GM19035 (cell line): Measurements from ENCODE around the gene PNPLA8.
"Not testable (repeated sequence)": the region's sequence is repeated elsewhere in the genome, so short reads cannot be mapped to it uniquely, and the experiment has no call there.

ENCODE experiments used
- ATAC-seq: cut with Tn5 transposase; IDR thresholded peaks from one replicate; pipeline ENCODE4 v1.9.1; 2021; ENCODE audit not compliant: unreplicated experiment

The PNPLA8 gene, protein sequence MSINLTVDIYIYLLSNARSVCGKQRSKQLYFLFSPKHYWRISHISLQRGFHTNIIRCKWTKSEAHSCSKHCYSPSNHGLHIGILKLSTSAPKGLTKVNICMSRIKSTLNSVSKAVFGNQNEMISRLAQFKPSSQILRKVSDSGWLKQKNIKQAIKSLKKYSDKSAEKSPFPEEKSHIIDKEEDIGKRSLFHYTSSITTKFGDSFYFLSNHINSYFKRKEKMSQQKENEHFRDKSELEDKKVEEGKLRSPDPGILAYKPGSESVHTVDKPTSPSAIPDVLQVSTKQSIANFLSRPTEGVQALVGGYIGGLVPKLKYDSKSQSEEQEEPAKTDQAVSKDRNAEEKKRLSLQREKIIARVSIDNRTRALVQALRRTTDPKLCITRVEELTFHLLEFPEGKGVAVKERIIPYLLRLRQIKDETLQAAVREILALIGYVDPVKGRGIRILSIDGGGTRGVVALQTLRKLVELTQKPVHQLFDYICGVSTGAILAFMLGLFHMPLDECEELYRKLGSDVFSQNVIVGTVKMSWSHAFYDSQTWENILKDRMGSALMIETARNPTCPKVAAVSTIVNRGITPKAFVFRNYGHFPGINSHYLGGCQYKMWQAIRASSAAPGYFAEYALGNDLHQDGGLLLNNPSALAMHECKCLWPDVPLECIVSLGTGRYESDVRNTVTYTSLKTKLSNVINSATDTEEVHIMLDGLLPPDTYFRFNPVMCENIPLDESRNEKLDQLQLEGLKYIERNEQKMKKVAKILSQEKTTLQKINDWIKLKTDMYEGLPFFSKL

DNA sequence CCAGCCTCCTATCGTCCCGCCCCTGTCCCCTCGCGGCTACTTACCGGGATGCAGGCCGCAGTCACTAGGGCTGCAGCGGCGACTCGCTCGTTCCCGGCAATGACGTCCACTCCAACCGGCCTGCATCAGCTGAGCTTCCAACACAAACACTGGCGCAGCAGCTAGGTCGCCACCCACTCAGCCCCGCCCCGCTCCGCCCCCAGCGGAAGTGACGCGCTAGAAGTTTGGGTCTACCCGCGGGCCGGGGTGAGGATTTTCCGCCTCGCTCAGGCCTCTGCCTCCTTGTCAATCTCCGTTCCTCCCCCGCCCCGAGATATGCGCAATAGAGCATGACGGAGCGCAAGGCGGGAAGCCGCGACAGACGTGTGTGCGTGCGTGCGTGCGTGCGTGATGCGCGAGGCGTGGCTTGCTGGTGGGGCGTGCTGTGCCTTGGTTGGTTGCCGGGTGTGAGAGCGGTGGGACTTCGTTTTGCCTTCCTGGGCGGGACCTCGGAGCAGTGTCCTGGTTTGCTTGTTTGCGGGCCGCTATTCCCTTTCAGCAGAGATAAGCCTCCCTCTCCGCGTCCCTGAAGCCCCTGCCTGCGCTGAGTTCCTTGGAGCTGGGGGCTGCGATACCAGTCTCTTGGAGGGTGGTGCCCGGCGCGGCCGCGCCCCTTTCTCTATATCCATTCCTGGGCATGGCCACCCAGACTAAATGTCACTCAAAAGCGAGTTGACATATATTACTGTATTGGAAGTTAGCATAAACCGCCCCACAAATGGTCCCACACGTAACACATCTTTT is at the start of gene PNPLA8:
Gene PNPLA8, minus strand, starts transcription at position 151 of the 783 bp plus-strand sequence. CDS start 10,644 bp downstream, outside the sequence.
- peak; percentile 94 for ATAC-seq

DNA sequence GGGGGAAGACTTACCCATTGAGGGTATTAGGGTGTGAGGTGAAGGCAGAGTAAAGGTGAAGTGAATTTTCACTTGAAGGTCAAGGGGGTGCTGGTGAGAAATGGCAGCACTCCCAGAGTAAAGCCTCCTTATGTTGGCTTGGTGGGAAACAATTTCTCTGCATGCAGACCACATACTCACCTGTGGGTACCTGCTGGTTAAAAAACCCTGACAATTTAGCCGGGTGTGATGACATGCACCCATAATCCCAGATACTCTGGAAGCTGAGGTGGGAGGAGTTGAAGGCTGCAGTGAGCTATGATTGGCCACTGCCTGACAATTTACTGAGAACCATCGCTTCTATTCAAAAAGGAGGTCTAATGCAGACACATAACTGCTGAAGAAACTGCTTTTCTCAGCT is 49.2 kb upstream of the PNPLA8 start:
- no peak for ATAC-seq

DNA sequence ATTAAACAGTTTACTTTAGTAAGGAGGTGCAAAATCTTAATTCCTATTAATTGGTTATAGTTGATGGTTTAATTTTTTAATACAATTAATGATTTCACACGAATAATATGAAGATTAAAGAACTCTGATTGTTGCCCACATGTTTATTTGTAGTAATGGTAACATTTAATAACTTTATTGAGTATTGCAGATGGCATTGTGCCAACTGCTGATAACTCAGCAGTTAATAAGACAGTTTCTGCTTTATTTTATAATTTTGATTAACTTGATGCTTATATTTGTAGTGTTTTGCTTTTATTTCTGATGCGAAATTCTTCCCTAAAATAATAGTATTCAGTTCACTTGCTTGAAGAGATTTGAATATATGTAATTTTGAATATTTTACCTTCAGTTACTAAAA is 46.5 kb upstream of the PNPLA8 start:
- ATAC-seq: no peak

DNA sequence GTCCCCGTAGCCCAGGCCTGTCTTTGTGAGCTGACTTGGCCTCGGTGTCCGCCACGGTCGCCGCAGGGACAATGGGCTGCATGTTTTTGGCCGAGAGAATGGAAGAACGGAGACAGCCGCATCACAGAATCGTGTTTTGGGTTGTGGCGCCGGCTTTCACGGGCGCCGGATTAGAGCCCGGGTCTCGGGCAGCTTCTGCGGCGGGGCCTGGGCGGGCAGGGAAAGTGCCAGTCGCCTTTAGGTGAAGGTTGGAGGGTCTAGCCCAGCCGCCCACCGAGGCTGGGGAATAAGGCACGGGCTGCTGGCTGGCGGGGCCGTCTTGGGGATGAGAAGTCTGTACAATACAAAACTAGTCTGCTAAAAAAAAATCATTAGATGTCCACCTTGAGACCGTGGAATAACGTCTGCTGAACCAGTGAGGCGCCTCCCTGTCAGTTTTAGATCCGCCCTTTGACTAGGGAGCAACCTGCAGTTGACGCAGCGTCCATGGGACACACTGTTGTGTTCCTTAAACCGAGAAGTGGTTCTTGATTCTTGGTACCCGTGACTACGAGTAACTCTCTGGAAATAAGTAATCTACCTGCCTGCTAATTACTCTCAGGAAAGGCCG is 44.3 kb upstream of the PNPLA8 start:
- ATAC-seq: peak; percentile 24

DNA sequence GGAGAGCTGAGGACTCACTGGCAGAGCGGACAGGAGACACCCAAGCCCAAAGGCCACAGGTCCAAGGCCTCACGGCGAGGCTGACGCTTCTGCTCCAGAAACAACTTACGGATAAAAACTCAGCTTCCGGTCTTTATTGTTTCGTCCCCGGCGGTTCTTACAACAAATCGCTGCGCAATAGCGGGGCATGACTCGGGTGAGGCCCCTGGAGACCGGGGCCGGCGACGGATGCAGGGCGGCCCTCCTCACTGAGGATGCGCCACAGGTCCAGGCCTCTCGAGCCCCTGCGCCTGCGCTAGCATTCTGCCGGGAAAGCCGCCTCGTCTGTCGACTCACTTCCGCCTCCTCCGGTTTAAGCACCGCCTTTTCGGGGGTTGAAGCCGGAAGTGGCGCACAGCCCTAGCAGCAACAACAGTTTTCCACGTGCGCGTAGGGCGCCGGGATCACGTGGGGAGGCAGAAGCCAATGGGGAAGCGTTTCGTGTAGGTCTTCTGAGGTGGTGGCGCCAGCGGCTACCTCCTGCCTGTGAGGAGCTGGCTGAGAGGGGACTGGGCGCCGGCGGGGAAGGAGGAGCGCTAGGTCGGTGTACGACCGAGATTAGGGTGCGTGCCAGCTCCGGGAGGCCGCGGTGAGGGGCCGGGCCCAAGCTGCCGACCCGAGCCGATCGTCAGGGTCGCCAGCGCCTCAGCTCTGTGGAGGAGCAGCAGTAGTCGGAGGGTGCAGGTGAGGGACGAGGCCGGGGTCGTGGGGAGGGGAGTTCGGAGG is 43.6 kb upstream of the PNPLA8 start, which contains the start of the genes DNAJB9 and THAP5:
Gene DNAJB9, plus strand, starts transcription at position 494 of the 765 bp plus-strand sequence. CDS start 1,853 bp downstream, outside the sequence.
Gene THAP5, minus strand, starts transcription at position 326 of the 765 bp plus-strand sequence. Its CDS starts 137 bp downstream, at position 189.
- peak; percentile 95 for ATAC-seq

DNA sequence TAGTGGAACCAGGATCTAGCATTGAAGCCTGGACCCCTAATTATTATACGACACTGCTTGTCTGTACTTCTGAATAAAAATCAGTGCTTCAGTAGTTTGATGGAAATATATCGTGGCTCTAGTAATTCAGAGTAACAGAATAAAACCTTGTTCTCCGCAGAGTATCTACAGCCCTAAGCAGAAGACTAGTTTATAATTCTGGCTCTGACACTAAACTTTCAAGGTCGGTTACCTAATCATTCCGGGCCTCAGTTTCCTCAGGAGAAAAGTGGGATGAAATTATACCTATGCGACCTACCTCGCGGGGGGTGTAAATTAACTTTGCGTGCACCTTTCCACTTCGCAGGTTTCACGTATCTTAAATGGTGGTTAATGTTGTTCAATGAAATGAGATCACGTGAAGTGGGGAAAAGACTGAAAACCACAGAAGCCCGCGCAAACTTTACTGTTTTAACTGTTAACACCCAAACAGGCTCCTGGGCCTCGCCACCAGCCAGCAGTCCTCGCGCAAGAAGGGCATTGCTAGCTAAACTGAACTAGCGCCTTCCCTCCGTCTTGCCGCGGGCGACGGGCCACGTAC is 43.0 kb upstream of the PNPLA8 start:
- no peak for ATAC-seq

DNA sequence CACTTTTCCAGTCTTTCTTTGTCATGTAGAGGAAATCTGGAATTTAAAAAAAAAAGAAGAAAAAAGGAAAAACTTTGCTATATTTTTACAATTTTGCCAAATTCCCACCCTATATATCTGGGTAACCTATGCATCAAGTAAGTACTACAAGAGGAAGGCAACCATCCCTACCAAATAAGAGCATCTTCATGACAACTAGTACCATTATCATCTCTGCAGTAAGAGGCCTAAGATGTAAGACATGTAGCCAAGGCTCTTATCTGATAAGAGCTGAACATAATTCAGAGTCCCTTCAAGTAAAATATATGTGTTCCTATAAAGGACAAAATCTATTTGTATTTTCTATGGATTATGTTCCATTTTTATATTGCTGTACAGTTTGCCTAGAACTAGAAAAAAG is 40.1 kb upstream of the PNPLA8 start:
- no peak for ATAC-seq

DNA sequence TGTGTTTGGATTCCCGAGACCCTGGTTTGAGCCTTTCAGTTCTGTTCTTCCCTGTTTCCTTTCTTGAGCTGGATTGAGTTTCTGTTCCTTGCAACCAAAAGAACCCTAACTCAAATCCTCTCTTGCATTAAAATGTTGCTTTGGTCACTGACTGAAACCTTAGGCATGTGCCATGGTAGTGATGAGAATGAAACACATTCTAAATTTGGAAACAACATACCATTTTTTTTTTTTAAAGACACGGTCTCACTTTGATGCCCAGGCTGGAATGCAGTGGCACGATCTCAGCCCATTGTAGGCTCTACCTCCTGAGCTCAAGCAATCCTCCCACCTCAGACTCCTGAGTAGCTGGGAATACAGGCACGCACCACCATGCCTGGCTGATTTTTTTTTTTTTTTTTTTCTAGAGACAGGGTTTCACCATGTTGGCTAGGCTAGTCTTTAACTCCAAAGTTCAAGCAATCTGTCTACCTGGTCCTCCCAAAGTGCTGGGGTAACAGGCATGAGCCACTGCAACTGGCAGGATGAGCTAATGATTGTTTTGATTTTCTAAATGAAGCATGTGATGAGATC is 35.2 kb upstream of the PNPLA8 start:
- ATAC-seq: no peak

DNA sequence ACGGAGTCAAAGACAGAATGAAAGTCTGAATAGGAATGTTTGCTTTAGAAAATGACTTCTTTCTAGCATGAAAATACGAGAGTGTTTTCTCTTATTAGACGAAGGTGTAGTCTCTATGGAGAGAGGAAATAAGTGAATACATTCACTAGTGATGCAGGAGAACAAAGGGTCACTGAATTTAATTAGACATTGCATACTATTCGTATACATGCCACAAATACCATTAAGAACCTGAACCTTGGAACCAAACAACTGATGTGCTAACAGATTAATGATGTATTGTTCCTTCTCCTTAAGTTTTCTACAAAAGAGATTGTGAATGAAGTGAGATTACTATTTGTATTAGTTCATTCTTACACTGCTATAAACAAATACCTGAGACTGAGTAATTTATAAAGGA is 33.3 kb upstream of the PNPLA8 start:
- ATAC-seq: no peak

DNA sequence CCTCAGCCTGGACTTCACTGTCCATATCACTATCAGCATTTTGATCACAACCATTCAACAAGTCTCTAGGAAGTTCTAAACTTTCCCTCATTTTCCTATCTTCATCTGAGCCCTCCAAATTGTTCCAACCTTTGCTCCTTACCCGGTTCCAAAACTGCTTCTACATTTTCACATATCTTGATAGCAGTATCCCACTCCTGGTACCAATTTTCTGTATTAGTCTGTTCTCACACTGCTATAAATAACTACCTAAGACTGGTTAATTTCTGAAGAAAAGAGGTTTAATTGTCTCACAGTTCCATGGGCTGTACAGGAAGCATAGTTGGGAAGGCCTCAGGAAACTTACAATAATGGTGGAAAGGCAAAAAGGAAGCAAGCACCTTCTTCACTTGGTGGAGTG is 31.7 kb upstream of the PNPLA8 start:
- ATAC-seq: no peak

DNA sequence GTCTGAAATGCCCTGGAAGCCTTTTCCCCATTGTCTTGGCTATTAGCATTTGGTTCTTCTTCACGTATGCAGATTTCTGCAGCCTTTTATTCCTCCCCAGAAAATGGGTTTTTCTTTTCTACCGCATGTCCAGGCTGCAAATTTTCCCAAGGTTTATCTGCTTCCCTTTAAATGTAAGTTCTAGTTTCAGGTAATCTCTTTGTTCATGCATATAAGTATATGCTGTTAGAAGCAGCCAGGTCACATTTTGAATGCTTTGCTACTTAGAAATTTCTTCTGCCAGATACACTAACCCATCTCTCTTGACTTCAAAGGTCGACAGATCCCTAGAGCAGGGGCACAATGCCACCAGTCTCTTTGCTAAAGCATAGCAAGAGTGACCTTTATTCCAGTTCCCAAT is 31.3 kb upstream of the PNPLA8 start:
- no peak for ATAC-seq

DNA sequence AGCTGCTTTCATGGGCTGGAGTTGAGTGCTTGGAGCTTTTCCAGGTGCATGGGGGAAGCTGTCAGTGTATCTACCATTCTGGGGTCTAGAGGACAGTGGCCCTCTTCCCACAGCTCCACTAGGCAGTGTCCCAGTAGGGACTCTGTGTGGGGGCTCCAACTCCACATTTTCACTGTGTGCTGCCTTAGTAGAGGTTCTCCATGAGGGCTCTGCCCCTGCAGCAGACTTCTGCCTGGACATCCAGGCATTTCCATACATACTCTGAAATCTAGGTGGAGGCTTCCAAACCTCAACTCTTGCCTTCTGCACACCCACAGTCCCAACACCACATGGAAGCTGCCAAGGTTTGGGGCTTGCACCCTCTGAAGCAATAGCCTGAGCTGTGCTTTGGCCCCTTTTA is 30.7 kb upstream of the PNPLA8 start:
- not testable (repeated sequence) for ATAC-seq

DNA sequence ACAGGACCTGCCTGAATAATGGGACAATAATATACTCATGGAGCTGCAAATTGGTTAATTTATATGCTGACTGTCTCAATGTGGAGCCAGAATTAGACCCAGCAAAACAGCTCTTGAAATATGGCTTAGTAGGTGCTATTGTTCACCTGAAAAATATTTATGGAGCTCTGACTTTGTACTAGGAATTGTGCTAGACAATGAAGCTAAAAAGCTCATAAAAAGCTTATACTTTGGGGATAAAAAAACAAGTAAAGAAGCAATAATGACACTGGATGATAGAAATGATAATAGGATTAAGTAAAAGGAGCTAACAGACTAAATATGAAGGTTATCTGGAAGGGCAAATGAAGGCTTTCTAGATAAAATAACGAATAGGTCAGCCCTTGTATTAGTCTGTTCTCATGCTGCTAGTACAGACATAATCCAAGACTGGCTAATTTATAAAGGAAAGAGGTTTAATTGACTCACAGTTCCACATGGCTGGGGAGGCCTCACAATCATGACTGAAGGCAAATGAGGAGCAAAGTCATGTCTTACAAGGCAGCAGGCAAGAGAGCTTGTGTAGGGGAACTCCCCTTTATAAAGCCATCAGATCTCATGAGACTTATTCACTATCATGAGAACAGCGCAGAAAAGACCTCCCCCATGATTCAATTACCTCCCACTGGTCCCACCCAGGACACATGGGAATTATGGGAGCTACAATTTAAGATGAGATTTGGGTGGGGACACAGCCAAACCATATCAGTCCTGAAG is 22.4 kb upstream of the PNPLA8 start:
- ATAC-seq: not testable (repeated sequence)

DNA sequence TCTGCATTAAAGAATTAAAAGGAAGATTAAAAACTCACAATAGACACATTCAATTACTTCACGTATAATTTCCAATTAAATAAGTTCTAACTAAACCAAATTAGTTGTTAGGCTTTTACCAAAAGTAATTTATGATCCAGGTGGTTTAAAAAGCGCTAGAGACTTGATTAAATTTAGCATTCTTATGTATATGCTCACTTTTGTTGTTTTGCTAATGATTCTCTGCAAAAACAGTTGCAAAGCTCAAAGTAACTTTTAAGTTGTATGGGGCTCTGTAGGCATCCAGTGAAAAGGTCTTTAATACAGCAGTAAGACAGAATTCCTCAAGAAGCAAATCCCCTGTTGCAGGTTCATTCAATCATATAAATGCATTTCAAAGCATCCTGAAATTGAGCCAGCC is 15.5 kb upstream of the PNPLA8 start:
- ATAC-seq: no peak

DNA sequence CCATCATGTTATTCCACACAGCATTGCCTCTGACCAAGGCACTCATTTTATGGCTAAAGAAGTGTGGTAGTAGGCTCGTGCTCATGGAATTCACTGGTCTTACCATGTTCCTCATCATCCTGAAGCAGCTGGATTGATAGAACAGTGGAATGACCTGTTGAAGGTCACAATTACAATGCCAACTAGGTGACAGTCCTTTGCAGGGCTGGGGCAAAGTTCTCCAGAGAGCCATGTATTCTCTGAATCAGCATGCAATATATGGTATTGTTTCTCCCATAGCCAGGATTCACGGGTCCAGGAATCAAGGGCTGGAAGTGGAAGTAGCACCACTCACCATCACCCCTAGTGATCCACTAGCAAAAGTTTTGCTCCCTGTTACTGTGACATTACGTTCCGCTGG is 12.8 kb upstream of the PNPLA8 start:
- not testable (repeated sequence) for ATAC-seq

DNA sequence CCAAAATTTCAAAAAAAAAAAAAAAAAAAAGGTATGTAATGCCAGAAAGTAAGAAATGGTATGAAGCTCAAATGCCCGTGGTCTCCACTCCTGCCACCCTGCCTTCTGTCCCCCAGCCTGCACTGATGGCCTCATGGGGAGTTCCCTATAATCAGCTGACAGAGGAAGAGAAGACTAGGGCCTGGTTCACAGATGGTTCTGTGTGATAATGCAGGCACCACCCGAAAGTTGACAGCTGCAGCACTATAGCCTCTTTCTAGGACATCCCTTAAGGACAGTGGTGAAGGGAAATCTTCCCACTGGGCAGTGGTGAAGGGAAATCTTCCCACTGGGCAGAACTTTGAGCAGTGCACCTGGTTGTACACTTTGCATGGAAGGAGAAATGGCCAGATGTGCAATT is 12.3 kb upstream of the PNPLA8 start:
- not testable (repeated sequence) for ATAC-seq

DNA sequence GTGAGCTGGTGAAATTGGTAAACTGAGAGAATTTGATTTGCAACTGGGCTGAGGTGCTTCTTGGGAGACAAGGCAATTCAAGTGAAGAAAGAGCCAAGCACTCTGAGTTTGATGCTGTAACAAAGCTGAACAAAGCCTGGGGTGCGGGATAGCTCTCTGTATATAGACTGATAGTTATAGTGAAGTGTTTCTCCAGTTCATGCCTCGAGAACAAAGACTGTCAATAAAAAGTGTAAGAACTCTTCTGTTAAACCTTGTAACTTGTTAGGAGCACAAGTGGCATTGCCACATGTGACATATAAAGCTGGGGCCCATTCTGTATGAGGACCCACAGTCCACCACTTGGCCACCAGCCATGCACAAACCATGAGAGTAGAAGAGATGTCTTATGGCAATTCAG is 11.3 kb upstream of the PNPLA8 start:
- ATAC-seq: no peak

DNA sequence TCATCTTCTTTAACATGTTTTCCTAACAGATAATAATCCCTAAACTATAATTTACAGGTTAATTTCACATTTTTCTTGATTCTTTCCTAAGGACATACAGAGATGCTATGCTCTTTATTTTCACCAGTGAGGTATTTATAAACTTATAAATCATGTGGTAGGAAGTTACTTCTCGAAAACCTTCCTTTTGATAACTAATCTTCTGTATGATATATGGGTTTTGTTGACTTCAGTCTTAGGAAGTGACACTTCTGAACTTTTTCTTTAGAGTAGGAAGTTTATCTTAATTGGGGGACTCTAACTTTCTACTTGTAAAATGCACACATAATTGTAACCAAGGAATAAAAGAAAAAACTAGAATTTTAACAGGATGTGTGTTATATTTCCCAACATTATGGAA is 9.8 kb upstream of the PNPLA8 start:
- no peak for ATAC-seq

DNA sequence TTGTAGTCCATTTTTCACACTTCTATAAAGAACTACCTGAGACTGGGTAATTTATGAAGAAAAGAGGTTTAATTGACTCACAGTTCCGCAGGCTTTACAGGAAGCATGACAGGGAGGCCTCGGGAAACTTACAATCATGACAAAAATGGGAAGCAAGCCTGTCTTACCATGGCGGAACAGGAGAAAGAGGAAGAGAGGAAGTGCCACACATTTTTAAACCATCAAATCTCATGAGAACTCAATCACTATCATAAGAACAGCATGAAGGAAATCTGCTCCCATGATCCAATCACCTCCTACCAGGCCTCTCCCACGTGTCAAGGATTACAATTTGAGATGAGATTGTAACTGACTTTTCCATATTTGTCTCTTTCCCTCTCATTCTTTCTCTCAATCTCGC is 9.3 kb upstream of the PNPLA8 start:
- ATAC-seq: no peak
